ENCODE measurements around the gene ATG2B.

ATG2B gene

GRCh38 chr14:96303981-96304380 is 59.2 kb downstream of the ATG2B start:
- H3K4me3 Mint-ChIP-seq, result no peak overlapping the region
- H3K4me1 Mint-ChIP-seq, result peaks cover 3% of the 10 kb centered on the region
- peaks cover 22% of the 10 kb centered on the region for H3K36me3 Mint-ChIP-seq (ENCODE audit: low read depth)
- TF ChIP-seq, protein P1, sequence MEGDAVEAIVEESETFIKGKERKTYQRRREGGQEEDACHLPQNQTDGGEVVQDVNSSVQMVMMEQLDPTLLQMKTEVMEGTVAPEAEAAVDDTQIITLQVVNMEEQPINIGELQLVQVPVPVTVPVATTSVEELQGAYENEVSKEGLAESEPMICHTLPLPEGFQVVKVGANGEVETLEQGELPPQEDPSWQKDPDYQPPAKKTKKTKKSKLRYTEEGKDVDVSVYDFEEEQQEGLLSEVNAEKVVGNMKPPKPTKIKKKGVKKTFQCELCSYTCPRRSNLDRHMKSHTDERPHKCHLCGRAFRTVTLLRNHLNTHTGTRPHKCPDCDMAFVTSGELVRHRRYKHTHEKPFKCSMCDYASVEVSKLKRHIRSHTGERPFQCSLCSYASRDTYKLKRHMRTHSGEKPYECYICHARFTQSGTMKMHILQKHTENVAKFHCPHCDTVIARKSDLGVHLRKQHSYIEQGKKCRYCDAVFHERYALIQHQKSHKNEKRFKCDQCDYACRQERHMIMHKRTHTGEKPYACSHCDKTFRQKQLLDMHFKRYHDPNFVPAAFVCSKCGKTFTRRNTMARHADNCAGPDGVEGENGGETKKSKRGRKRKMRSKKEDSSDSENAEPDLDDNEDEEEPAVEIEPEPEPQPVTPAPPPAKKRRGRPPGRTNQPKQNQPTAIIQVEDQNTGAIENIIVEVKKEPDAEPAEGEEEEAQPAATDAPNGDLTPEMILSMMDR (IDR thresholded peaks at IDR 0.05; ENCODE audit: unreplicated experiment in 3 of 3), result no peak
- H3K27ac Mint-ChIP-seq, result peak overlapping the region in 1 of 3 experiments; percentile 57
- no peaks in the 10 kb centered on the region for H3K9me3 Mint-ChIP-seq
- H3K27me3 Mint-ChIP-seq (ENCODE audit: low read depth), result no peaks in the 10 kb centered on the region

- Mint-ChIP-seq H3K4me3 (no peak overlapping the region), H3K9me3 (no peaks in the 10 kb centered on the region), H3K4me1 (no peaks in the 10 kb centered on the region), H3K36me3 (ENCODE audit: low read depth) (peaks cover 21% of the 10 kb centered on the region), H3K27me3 (ENCODE audit: low read depth) (no peaks in the 10 kb centered on the region), H3K27ac (peak overlapping the region in 1 of 3 experiments; percentile 9)
- TF ChIP-seq, protein P1 (IDR thresholded peaks at IDR 0.05; ENCODE audit: unreplicated experiment in 3 of 3), result no peak
Measured at GRCh38 chr14:96299441-96299840, 63.7 kb downstream of the ATG2B start.

DNA sequence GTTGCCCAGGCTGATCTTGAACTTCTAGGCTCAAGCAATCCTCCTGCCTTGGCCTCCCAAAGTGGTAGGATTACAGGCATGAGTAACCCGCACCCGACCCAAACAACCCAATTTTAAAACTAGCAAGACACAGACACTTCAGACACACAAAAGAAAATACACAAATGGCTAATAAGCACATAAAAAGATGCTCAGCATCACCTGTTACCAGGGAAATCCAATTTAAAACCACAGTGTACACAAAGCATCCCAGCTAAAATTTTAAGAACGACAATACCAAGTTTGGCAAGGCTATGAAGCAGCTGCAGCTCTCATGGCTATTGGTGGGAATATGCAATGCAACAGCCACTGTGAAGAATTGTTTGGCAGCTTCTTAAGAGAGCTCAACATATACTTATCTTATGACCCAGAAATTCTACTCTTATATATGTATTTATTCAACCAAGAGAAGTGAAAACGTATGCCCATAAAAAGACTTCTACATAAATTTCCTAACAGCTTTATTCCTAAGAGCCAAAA is 65.1 kb downstream of the ATG2B start:
- Mint-ChIP-seq H3K4me3 (no peak overlapping the region), H3K36me3 (ENCODE audit: low read depth) (peaks cover 27% of the 10 kb centered on the region), H3K9me3 (no peaks in the 10 kb centered on the region), H3K27me3 (ENCODE audit: low read depth) (no peaks in the 10 kb centered on the region), H3K4me1 (no peaks in the 10 kb centered on the region), H3K27ac (no peak overlapping the region)
- TF ChIP-seq, protein P1 (IDR thresholded peaks at IDR 0.05; ENCODE audit: unreplicated experiment in 3 of 3), result no peak

- no peak overlapping the region for H3K27ac Mint-ChIP-seq
- H3K4me3 Mint-ChIP-seq, result no peak overlapping the region
- TF ChIP-seq, protein P1 (IDR thresholded peaks at IDR 0.05; ENCODE audit: unreplicated experiment in 3 of 3), result peak; percentile 59 to 61 (median 60)
- H3K36me3 Mint-ChIP-seq (ENCODE audit: low read depth), result peaks cover 27% of the 10 kb centered on the region
- no peaks in the 10 kb centered on the region for H3K27me3 Mint-ChIP-seq (ENCODE audit: low read depth)
- H3K9me3 Mint-ChIP-seq, result no peaks in the 10 kb centered on the region
- no peaks in the 10 kb centered on the region for H3K4me1 Mint-ChIP-seq
Measured at GRCh38 chr14:96297000-96297399, 66.1 kb downstream of the ATG2B start.

- Mint-ChIP-seq H3K36me3 (ENCODE audit: low read depth) (peaks cover 33% of the 10 kb centered on the region), H3K27ac (no peak overlapping the region), H3K4me3 (no peak overlapping the region), H3K4me1 (no peaks in the 10 kb centered on the region), H3K9me3 (no peaks in the 10 kb centered on the region), H3K27me3 (ENCODE audit: low read depth) (no peaks in the 10 kb centered on the region)
- TF ChIP-seq, protein P1 (IDR thresholded peaks at IDR 0.05; ENCODE audit: unreplicated experiment in 3 of 3), result no peak
Measured at GRCh38 chr14:96294246-96294645, 68.9 kb downstream of the ATG2B start.

- Mint-ChIP-seq H3K27ac (no peak overlapping the region), H3K27me3 (ENCODE audit: low read depth) (no peaks in the 10 kb centered on the region), H3K36me3 (ENCODE audit: low read depth) (peaks cover 49% of the 10 kb centered on the region), H3K9me3 (no peaks in the 10 kb centered on the region), H3K4me1 (no peaks in the 10 kb centered on the region), H3K4me3 (no peak overlapping the region)
- TF ChIP-seq, protein P1 (IDR thresholded peaks at IDR 0.05; ENCODE audit: unreplicated experiment in 3 of 3), result no peak
Measured at GRCh38 chr14:96287856-96288255, 75.3 kb downstream of the ATG2B start.

Measured in nephron (organoid).